Measurements from ENCODE around the gene PGM2L1.

Gene PGM2L1

DNA sequence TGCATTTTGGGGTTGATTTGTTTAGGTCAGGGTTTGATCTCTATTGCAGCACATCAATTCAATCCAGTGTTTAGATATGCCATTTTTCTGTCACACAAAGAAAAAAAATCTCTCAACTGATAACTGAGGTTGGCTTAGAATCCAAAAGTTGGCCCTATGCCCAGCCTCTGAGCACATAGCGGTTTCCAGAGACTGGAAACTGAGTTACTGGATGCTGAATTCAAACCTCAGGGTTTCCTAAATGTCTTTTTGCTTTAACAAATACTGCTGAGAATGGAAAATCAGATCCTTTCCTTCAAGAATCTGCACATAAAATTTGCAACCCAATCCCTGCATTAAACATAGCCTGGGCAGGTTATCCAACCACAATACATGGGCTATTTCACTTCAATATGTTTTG, 90.8 kb downstream of the PGM2L1 start:
- H3K4me3 ChIP-seq (ENCODE audit: low read depth, low read length) = no peak overlapping the region
- TF ChIP-seq, protein P1, sequence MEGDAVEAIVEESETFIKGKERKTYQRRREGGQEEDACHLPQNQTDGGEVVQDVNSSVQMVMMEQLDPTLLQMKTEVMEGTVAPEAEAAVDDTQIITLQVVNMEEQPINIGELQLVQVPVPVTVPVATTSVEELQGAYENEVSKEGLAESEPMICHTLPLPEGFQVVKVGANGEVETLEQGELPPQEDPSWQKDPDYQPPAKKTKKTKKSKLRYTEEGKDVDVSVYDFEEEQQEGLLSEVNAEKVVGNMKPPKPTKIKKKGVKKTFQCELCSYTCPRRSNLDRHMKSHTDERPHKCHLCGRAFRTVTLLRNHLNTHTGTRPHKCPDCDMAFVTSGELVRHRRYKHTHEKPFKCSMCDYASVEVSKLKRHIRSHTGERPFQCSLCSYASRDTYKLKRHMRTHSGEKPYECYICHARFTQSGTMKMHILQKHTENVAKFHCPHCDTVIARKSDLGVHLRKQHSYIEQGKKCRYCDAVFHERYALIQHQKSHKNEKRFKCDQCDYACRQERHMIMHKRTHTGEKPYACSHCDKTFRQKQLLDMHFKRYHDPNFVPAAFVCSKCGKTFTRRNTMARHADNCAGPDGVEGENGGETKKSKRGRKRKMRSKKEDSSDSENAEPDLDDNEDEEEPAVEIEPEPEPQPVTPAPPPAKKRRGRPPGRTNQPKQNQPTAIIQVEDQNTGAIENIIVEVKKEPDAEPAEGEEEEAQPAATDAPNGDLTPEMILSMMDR (IDR thresholded peaks at IDR 0.05; ENCODE audit: insufficient read depth, low read depth, low read length, missing control alignments) = no peak
- no peak for DNase-seq (ENCODE audit: low read depth)

DNA sequence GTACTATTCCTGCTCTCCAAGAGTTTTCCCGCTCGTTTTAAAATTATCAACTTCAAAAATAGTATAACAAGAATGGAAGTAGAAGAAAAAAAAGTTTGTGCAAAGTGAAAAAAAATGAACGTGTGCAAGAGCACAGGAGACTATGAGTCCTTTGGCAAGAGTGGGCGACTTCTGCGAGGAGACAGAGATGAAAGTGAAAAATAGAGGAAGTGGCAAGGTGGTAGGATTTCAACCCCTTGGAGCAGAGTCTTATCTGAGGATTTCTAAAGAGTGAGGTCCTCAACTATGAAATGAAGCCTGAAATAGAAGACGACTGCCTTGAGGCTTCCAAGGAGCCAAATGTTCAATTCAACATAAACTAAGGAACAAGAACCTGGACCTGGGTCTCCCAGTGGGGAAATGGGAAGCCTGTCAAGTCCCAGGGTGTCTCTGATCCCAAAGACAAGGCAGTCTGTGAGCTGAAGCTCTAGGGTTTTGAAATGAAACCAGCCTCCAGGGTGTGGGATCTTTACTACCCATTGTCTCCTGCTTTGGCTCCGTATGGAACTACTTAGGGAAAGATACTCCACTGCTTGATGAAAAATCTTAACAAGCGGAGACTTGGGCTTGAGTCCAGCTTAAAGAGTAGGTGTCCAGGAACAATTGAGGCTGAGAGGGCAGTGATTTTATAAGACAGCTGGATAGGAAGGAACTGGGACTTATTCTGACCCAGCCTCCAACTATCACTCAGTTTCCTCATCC, 91.6 kb downstream of the PGM2L1 start:
- no peak for DNase-seq (ENCODE audit: low read depth)
- TF ChIP-seq, protein P1 (IDR thresholded peaks at IDR 0.05; ENCODE audit: insufficient read depth, low read depth, low read length, missing control alignments) = no peak

DNA sequence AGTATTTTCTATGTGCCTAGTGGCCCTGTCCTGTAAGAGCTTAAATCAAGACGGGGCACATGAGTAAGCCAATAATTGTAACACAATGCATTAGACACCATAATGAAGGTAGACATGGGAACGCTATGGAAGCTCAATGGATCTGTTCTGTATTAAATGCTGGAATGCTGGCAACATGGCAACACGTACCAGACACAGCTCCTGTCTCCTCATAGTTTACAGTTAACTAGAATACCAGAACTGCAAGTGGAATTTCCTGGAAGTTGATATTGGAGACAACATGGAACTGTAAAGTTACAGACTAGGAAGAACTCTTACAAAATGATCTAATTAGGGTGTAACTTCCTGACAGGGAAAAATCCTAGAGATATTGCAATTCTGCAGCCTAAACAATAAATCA, 99.2 kb downstream of the PGM2L1 start:
- DNase-seq (ENCODE audit: low read depth) = no peak
- TF ChIP-seq, protein P1 (IDR thresholded peaks at IDR 0.05; ENCODE audit: insufficient read depth, low read depth, low read length, missing control alignments) = no peak
- no peak overlapping the region for H3K4me3 ChIP-seq (ENCODE audit: low read depth, low read length)

More for the DNA sequence above, 91.6 kb downstream of the PGM2L1 start:
- H3K4me3 ChIP-seq (ENCODE audit: low read depth, low read length) = no peak overlapping the region

DNA sequence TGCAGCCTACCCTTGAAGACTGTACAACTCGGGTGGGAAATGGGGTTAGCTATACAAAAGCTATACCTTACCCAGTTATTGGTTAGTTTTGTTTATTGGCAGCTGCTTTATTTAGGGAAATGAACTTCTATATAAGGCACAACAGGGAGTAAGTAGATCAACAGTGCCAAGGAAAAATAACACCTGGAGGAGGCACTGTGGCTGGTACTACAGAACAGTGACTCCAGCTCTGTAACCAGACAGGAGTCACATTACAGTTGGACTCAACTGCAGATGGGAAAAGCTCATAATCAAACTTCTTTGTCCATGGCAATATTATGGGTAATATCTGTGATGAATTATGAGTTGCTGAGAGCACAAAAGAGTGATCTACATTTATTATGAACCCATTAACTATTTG, 100.7 kb downstream of the PGM2L1 start:
- TF ChIP-seq, protein P1 (IDR thresholded peaks at IDR 0.05; ENCODE audit: insufficient read depth, low read depth, low read length, missing control alignments) = no peak
- DNase-seq (ENCODE audit: low read depth) = no peak

DNA sequence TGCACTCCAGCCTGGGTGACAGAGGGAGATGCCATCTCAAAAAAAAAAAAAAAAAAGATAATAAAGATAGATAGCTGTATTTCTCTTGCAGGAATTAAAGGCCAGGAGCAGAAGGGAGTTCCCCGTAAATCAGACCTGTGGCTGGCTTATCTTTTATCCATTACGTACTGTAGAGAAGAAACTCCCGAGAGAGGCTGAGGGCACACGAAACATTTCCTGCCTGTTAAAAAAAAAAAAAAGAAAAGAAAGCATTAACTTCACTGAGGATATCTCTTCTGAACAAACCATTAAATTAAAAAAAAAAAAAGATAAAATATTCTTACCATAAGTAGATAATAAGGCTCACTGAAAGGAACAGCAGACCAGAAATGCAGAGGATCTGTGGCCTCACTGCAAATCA, 109.3 kb downstream of the PGM2L1 start:
- TF ChIP-seq, protein P1 (IDR thresholded peaks at IDR 0.05; ENCODE audit: insufficient read depth, low read depth, low read length, missing control alignments) = no peak
- H3K4me3 ChIP-seq (ENCODE audit: low read depth, low read length) = no peak overlapping the region
- no peak for DNase-seq (ENCODE audit: low read depth)

More for the DNA sequence above, 100.7 kb downstream of the PGM2L1 start:
- H3K4me3 ChIP-seq (ENCODE audit: low read depth, low read length) = no peak overlapping the region

DNA sequence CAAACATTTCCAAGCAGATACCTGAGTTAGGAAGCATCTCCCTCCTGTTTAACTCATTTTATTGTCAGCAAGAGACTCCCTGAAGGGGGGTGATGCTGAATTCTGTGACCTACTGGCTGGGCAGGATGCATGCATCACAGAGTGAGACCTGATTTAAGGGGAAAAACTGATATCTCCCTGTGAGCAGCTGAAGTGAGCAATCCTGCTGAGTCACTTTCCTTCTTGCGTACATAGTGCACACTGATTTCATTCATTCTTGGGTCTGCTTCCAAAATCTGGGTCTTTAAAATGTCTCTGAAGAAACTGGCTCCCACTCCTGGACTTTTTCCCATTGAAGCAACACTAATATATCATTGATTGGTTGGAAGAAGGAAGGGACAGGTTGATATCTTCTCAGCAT, 110.1 kb downstream of the PGM2L1 start:
- no peak for DNase-seq (ENCODE audit: low read depth)
- H3K4me3 ChIP-seq (ENCODE audit: low read depth, low read length) = no peak overlapping the region
- TF ChIP-seq, protein P1 (IDR thresholded peaks at IDR 0.05; ENCODE audit: insufficient read depth, low read depth, low read length, missing control alignments) = no peak

DNA sequence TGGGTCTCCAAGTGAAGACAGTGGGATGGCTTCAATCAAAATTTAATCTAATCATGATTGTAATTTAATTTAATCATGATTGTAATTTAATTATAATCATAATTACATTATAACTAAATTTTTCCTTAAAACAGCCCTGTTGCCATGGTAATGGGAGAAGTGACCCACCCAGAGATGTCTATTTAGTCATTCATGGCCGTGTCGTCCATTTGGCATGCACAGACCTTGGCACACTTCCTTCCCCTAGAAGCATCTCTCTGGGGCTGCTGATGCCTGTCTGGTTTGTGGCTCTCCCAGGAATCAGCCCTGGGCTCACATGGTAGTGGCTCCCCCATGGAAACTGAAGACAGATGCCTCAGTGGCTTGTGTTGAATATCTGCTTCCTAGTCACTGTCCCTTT, 113.8 kb downstream of the PGM2L1 start:
- TF ChIP-seq, protein P1 (IDR thresholded peaks at IDR 0.05; ENCODE audit: insufficient read depth, low read depth, low read length, missing control alignments) = no peak
- no peak overlapping the region for H3K4me3 ChIP-seq (ENCODE audit: low read depth, low read length)
- no peak for DNase-seq (ENCODE audit: low read depth)

Measured in GM12865 (cell line).